ENCODE results near the gene PLA2G15.

PLA2G15 gene

DNA sequence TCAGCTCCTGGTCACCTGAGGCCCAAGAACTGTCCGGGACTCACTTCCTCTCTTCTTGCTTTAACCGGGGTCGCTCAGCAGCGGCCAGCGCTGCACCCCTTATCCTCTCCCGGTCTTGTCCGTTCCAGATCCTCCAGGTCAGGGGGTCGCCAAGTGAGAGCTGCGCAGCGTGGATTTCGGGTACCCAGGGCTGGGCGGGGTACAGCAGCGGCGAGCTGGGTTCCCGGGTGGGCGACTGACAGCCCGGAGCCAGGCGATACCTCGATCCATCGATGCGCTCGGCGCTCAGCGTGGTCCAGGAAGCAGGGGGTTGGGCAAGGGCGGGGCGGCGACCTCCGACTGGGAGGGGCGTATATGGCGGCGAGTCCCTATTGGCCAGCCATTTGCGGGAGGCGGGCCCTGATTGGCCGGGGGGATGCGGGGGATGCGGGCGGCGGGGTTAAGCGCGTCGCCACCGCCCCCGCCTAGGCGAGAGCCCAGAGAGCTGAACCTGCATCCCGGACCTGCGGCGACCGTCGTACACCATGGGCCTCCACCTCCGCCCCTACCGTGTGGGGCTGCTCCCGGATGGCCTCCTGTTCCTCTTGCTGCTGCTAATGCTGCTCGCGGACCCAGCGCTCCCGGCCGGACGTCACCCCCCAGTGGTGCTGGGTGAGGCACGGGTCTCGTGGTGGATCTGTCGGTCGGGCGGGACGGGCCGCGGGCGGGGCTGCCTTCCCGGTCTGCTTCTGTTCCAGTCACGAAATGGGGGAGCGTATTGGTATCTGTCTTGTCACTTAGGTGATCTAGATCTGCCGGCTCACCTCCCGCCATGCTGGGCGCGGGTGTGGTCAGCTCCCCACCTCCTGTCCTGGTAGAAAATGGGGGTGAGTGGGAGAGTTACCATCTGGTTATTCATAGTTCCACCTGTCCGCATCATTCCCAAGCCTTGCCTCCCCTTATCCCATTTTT, at the start of gene PLA2G15:
Gene PLA2G15, plus strand, starts transcription at position 471 of the 951 bp plus-strand sequence. Its CDS starts 54 bp downstream, at position 525.
- DNase-seq: peak; percentile 98

DNA sequence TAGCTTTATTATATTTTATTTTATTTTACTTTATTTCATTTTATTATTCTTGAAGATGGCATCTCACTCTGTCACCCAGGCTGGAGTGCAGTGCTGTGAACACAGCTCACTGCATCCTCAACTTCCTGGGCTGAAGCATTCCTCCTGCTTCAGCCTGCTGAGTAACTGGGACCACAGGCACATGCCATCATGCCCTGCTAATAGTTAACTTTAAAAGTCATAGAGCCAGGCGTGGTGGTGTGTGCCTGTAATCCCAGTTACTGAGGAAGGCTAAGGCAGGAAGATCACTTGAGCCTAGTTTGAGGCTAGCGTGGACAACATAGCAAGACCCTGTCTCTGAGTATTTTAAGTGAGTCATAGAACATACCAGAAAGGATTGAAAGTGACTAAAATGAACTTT, 47.9 kb upstream of the PLA2G15 start:
- no peak for DNase-seq

- no peak for DNase-seq
These were observed 44.9 kb upstream of the PLA2G15 start for GRCh38 chr16:68200088-68200783.

GRCh38 chr16:68202091-68202519, 43.1 kb upstream of the PLA2G15 start:
- no peak for DNase-seq

- no peak for DNase-seq
These were observed 38.9 kb upstream of the PLA2G15 start for GRCh38 chr16:68206245-68206644.

DNA sequence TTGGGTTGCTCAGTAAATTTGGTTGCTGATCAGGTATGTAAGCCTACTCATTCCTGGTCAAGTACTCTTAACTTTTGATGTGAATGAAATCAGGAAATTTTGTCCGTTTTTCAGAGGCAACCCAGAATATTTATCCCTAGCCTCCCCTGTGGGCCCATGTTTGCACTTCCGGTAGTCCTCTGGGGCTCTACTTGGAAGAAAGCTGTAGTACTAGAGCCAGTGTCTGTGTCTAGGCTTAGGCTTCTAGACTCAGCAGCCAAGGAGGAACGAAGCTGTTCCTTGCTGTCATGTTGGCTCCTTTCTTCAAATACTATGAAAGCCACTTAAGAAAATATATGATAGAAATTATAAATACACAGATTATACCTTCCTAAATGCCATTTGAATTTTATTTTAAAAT, 30.4 kb upstream of the PLA2G15 start:
- DNase-seq: no peak

DNA sequence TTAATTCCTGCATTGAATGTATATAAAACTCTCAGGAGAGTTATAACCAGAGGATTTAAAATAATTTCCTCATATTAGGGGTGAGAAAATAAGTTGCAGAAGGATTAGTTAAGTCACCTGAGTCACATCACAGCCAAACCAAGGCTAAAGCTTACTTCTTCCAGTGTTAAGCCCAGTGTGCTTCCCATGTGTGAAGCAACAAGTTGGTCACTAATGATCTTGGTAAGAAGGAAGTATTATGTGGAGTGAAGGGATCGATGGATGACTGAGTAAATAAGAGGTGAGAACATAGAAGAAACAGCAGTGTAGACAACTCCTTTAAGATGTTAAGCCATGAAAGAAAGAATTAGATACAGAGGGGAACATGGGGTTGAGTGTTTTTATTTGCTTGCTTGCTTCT, 29.9 kb upstream of the PLA2G15 start:
- DNase-seq: no peak

DNA sequence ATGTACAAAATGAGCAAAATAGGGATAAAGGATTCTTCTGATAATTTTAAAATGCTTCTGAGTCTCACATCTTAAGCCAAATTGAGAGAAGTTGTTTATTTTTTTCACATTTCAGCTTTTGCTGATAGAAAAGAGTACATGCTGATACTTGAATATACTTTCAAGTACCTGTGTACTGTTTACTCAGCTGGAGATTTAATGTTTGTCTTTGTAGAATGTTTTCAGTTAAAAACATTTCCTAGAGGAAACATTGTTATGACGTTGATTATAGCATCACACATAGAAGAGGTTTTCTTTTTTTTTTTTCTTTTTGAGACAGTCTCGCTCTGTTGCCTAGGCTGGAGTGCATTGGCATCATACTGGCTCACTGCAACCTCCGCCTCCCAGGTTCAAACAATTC, 28.9 kb upstream of the PLA2G15 start:
- DNase-seq: no peak

- no peak for DNase-seq
These were observed 27.7 kb upstream of the PLA2G15 start for GRCh38 chr16:68217506-68217905.

DNA sequence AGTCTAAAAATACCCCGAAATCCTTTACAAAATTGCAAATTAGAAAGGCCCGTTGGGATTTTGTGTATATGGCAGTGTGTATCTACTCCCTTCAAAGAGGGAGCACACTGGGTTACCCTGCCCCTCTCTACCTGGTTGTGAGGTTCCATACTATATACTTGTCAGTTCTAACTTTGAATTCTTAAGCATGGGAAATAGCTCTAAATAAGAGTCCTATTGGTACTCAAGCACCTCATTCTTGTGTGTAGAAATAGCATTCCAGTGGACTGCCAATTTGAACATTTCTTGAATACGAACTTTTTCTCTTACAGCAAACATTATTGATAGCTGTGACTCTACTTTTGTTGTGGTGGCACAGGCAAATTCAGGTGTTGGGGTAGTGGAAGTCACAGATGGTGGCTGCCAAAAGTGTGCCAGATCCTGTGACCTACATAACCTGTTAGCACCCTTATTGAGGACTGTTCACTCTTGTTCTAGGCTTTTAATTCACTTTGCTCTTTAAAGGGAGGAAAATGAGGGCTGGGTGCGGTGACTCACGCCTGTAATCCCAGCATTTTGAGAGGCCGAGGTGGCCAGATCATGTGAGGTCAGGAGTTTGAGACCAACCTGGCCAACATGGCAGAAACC, 25.3 kb upstream of the PLA2G15 start:
- DNase-seq: no peak

GRCh38 chr16:68223072-68223471, 22.1 kb upstream of the PLA2G15 start:
- no peak for DNase-seq

DNA sequence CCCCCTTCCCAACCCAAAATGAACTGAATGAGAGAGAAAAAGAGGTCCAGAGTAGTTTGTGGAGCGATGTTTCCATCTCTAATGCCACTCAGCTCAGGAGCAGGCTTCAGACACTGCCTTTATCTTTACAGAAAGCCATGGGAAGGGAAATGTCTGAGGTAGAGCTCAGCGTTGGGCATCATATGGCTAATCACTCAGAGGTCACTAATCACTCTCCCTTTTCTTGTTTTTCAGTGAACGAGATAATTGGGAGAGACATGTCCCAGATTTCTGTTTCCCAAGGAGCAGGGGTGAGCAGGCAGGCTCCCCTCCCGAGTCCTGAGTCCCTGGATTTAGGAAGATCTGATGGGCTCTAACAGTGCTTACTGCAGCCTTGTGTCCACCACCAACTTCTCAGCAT, 19.1 kb upstream of the PLA2G15 start:
- DNase-seq: no peak

- DNase-seq: no peak
These were observed 17.9 kb upstream of the PLA2G15 start for GRCh38 chr16:68227183-68227793.

- no peak for DNase-seq
These were observed 17.2 kb upstream of the PLA2G15 start for GRCh38 chr16:68227850-68228553.

DNA sequence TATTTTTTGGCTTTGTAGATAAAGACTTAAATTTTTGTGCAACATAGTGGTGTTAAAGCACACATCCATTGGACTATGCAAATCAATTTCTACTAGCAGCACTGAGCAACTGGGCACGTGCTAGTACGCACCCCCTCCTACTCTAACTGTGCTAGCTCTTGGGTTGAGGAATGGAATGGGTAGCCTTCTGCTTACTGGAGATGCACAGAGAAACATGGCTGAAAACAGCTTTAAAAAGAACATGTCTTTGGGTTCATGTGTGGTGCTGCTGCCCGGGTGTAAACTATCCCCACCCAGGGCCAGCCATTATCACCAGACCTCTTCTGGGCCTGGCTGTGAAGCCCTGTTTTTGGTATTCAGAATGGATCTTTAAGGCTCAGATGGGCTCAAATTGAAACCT, 16.5 kb upstream of the PLA2G15 start:
- DNase-seq: no peak

DNA sequence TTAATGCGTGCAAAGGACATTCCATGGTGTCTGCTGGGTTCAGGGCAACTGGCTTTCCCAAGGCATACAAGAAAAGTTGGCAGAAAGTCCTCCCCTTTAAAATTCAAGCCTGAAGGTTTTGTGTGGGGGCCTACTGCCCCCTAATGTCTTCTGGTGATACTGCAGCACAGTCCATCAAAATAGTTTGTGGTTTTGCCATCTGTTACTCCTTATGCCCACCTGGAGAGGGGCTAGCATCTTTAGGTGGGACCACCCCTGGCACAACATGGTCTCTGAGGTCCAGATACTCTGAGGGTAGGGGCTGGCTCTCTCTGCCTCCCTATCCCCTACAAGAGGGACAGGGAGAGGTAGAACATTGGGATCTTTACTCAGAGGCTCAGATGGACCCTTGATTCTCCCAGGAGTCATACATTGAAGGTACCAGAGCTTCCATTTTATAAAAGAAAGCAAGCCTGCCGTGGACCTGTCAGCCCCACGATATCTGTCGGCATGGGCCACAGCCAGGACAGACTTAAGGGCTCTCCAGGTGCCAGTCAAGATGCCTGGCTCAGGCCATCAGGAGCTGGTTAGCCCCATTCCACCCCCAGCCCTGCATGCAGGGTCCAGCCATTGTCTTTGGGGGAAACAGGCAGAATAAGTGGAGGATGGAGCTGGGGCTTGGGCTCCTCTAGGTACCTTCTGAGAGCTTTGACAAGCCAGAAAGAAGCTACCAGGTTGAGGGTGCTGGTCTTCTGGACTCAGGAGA, 15.6 kb upstream of the PLA2G15 start:
- DNase-seq: peak; percentile 59

GRCh38 chr16:68230176-68230571, 15.0 kb upstream of the PLA2G15 start:
- DNase-seq: no peak

GRCh38 chr16:68230956-68231355, 14.2 kb upstream of the PLA2G15 start:
- DNase-seq: no peak

- DNase-seq: no peak
These were observed 13.6 kb upstream of the PLA2G15 start for GRCh38 chr16:68231384-68232136.

GRCh38 chr16:68232335-68232734, 12.8 kb upstream of the PLA2G15 start:
- DNase-seq: no peak

Measured in activated CD4-positive, alpha-beta T cell treated with anti-CD3 and anti-CD28 coated beads for 48 hours (primary cell).